HG02970 (cell line): ENCODE data around the gene GPNMB.
"Not testable (repeated sequence)": the region's sequence is repeated elsewhere in the genome, so short reads cannot be mapped to it uniquely, and the experiment has no call there.

Source experiments
- ATAC-seq: cut with Tn5 transposase; IDR thresholded peaks from one replicate; pipeline ENCODE4 v1.9.1; 2021; ENCODE audit warnings: mild to moderate bottlenecking, moderate library complexity, moderate number of reproducible peaks; ENCODE audit not compliant: unreplicated experiment, low FRiP score

Gene GPNMB

GRCh38 chr7:23294549-23295400, 48.2 kb downstream of the GPNMB start:
- no peak for ATAC-seq

DNA sequence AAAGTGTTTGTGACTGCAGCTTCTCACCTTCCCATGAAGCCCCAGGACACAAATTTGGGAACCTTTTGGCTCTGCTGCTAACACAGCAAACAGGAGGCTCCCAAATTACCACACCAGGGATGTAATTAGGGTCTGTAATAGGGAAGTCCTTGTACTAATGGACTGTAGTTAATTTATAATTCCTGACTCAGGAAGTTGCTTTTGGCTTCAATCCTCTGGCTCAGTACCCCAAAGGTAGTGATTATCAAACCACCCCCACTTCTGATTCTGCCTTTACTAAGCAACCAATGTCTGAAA, 48.8 kb downstream of the GPNMB start:
- no peak for ATAC-seq

- no peak for ATAC-seq
Observed at GRCh38 chr7:23298141-23298881, 51.7 kb downstream of the GPNMB start.

DNA sequence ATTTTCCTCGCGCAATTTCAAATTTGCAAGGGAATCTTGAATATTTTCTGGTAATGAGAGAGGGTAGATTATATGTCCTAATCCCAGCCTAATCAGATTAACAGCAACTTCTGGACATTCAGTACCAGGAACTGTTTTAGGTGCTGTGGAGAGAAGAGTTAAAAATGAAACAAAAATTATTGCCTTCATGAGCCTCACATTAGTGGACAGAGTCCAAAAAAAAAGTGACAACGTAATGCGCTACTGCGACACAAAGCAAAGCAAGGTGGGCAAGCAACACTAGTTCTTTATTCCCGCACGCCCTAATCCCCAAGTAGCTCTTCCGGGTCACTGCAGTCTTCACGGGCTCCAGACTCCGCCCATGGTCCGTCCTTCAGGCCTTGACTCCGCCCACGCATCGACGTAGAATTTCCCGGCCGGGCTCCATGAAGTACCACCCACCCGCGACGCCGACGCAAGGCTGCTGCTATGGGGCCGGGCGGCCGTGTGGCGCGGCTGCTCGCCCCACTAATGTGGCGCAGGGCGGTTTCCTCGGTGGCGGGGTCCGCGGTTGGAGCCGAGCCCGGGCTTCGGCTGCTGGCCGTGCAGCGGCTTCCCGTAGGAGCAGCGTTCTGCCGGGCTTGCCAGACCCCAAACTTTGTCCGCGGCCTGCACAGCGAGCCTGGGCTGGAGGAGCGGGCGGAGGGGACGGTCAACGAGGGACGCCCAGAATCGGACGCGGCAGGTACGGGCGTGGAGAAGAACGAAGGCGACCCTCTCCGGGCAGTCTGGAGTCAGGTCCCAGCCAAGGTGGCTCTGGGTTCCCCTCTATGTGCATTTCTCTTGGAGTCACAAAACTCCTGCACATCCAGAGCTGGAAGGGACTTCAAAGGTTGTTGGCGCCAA, 52.6 kb downstream of the GPNMB start, which contains the start of gene MALSU1:
MALSU1 (plus strand) TSS at position 455 of the 885 bp plus-strand sequence; CDS start at position 469, 14 bp downstream.
- ATAC-seq, result peak; percentile 97

GRCh38 chr7:23299770-23300300, 53.3 kb downstream of the GPNMB start:
- ATAC-seq, result no peak

- ATAC-seq, result no peak
Observed at GRCh38 chr7:23306936-23307521, 60.5 kb downstream of the GPNMB start.

DNA sequence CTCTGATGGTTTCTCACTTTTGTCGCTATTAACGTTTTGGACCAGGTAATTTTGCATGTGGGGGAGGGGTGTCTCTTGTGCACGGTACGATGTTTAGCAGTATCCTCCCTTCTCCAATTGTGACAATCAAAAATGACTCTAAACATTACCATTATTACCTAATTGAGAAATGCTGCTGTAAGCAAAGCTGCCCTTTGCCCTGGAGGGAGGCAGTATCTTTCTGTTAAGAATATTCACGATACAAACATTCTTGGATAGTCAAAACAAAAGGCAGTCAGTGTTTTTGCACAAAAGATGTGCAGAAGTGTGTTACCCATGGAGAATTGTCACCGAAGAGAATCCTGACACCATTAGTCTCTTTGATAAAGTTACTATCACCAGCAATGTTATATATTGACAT, 62.2 kb downstream of the GPNMB start:
- no peak for ATAC-seq

GRCh38 chr7:23312141-23312540, 65.6 kb downstream of the GPNMB start:
- not testable (repeated sequence) for ATAC-seq

DNA sequence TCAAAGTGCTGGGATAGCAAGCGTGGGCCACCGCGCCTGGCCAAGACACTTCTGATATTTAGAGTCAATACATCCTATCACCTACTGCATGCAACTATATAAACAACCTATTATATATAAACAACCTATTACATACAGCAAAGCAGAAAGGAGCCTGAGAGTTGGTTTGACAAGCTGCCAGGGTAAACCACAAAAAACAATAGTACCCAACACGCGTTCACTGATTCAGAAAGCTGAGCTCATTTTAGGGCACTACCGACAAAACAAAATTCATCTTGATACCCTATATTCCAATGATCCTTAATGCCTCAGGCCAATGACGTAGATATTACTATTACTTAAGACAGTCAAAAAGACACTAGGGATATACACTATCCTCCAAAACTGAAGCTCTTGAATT, 68.8 kb downstream of the GPNMB start:
- ATAC-seq, result no peak
